CD4-positive, CD25-positive, alpha-beta regulatory T cell (primary cell): Measurements from ENCODE around the gene MTMR4. TPM values are rescaled to one million over a fixed set of nuclear protein-coding genes. Genes with fewer than 3 reads are reported as not detected.

Experiments used
- polyA plus RNA-seq, 4 donors: library from polyadenylated mRNA; unstranded; fragments of 300-500 nt; fragmentation: Illumina TruSeq; gene quantifications; one replicate each; pipeline ENCODE4 v1.2.3, GENCODE V29; 2021
- total RNA-seq: library from RNA; stranded (reverse); gene quantifications from one replicate; pipeline ENCODE4 v1.2.3, GENCODE V29; 2022

MTMR4 gene
- total and polyA plus RNA-seq, 5 donors from 2014 or later, result 16.5 to 43.6 (median 19.0) TPM

Other genes starting within 250 kb of the MTMR4 start
- not detected for gene MPO, start 233.7 kb downstream of the MTMR4 start, total RNA-seq
- gene MPO, start 233.7 kb downstream of the MTMR4 start, polyA plus RNA-seq, result under 1 TPM in 1 of 4 donors, not detected in 3; 0.19 TPM
- 47.4 TPM for gene TSPOAP1, start 185.8 kb downstream of the MTMR4 start, total RNA-seq
- 1 to 10 TPM in 2 of 4 donors, under 1 TPM in 2; 0.73 to 1.6 (median 0.92) TPM for gene TSPOAP1, start 185.8 kb downstream of the MTMR4 start, polyA plus RNA-seq
- 52.6 TPM for gene SUPT4H1, start 162.4 kb downstream of the MTMR4 start, total RNA-seq
- 100 to 1,000 TPM; 123 to 177 (median 136) TPM for gene SUPT4H1, start 162.4 kb downstream of the MTMR4 start, polyA plus RNA-seq
- 3.3 TPM for gene RNF43, start 97.1 kb downstream of the MTMR4 start, total RNA-seq
- gene RNF43, start 97.1 kb downstream of the MTMR4 start, polyA plus RNA-seq, result under 1 TPM in 3 of 4 donors, not detected in 1; 0.23 to 0.90 (median 0.65) TPM
- 3.0 TPM for gene HSF5, start 26.2 kb downstream of the MTMR4 start, total RNA-seq
- gene HSF5, start 26.2 kb downstream of the MTMR4 start, polyA plus RNA-seq, result 1 to 10 TPM in 3 of 4 donors, under 1 TPM in 1; 0.83 to 2.1 (median 1.4) TPM
- gene TEX14, start 177.4 kb upstream of the MTMR4 start, total RNA-seq, result 1.8 TPM
- gene TEX14, start 177.4 kb upstream of the MTMR4 start, polyA plus RNA-seq, result under 1 TPM in 2 of 4 donors, not detected in 2; 0.05 to 0.37 TPM
- 12.7 TPM for gene RAD51C, start 178.0 kb upstream of the MTMR4 start, total RNA-seq
- 10 to 100 TPM; 49.2 to 89.3 (median 56.3) TPM for gene RAD51C, start 178.0 kb upstream of the MTMR4 start, polyA plus RNA-seq
- gene PPM1E, start 241.2 kb upstream of the MTMR4 start, total RNA-seq, result not detected
- not detected for gene PPM1E, start 241.2 kb upstream of the MTMR4 start, polyA plus RNA-seq